PC-9 (cell line): ENCODE results near the gene CACNA1S. TPM values are rescaled to one million over a fixed set of nuclear protein-coding genes. Genes with fewer than 3 reads are reported as not detected.
A peak's percentile ranks its signal among the peaks of the same experiment; 100 is the strongest.

Experiments
- BruUV-seq: library from RNA; stranded (reverse); fragments of 400-500 nt; replicated peaks from 2 replicates; lab custom pipeline; 2021; lab: Mats Ljungman, UMichigan
- CTCF ChIA-PET: fragments of 300-600 bp; sonication (Branson Sonifier 250); formaldehyde crosslinking; loops from one replicate; lab custom pipeline; 2022; ENCODE audit warnings: antibody characterized with exemption; lab: Charles Lee
- POLR2A ChIA-PET: fragments of 300-600 bp; sonication (Branson Sonifier 250); formaldehyde crosslinking; loops from one replicate; lab custom pipeline; 2022; ENCODE audit warnings: antibody characterized with exemption; ENCODE audit not compliant: unreplicated experiment; lab: Charles Lee
- DNase-seq, 2 experiments: peaks; one replicate each; pipeline versions ENCODE4 v3.0.0 to v3.0.0-alpha.2; 2015 to 2022; ENCODE audit warnings: mixed read lengths in 1 of 2
- H2AFZ ChIP-seq: fragments of 200-600 bp; sonication (generic); 2 replicates; pipeline ENCODE4 v1.8.1; 2017; ENCODE audit warnings: antibody characterized with exemption
- H3F3A ChIP-seq: fragments of 200-600 bp; sonication (generic); 2 replicates; pipeline ENCODE4 v1.8.1; 2017; ENCODE audit warnings: antibody characterized with exemption, mild to moderate bottlenecking, low read depth; ENCODE audit not compliant: insufficient read depth
- H3K27ac ChIP-seq: fragments of 200-600 bp; sonication (generic); 2 replicates; pipeline ENCODE4 v1.6.1; 2016; ENCODE audit warnings: mixed run types
- H3K27me3 ChIP-seq: fragments of 200-600 bp; sonication (generic); 2 replicates; pipeline ENCODE4 v1.6.1; 2016; ENCODE audit warnings: low read depth, mixed run types; ENCODE audit not compliant: insufficient read depth
- H3K36me3 ChIP-seq: fragments of 200-600 bp; sonication (generic); 2 replicates; pipeline ENCODE4 v1.6.1; 2016; ENCODE audit warnings: low read depth, mixed run types
- H3K4me1 ChIP-seq: fragments of 200-600 bp; sonication (generic); replicated peaks from 2 replicates; pipeline ENCODE4 v1.6.1; 2016; ENCODE audit warnings: mixed run types; ENCODE audit not compliant: insufficient read depth
- H3K4me2 ChIP-seq: fragments of 200-600 bp; sonication (generic); 2 replicates; pipeline ENCODE4 v1.6.1; 2017; ENCODE audit warnings: mixed run types
- H3K4me3 ChIP-seq: fragments of 200-600 bp; sonication (generic); 2 replicates; pipeline ENCODE4 v1.6.1; 2016; ENCODE audit warnings: mixed run types
- H3K79me2 ChIP-seq: fragments of 200-600 bp; sonication (generic); 2 replicates; pipeline ENCODE4 v1.6.1; 2017; ENCODE audit warnings: low read depth, mixed run types
- H3K9me2 ChIP-seq: fragments of 200-600 bp; sonication (generic); 2 replicates; pipeline ENCODE4 v1.8.1; 2017; ENCODE audit warnings: mild to moderate bottlenecking; ENCODE audit not compliant: insufficient read depth
- H3K9me3 ChIP-seq: fragments of 200-600 bp; sonication (generic); 2 replicates; pipeline ENCODE4 v1.8.1; 2016; ENCODE audit warnings: low read depth; ENCODE audit not compliant: insufficient read depth
- H4K20me1 ChIP-seq: fragments of 200-600 bp; sonication (generic); 2 replicates; pipeline ENCODE4 v1.8.1; 2017; ENCODE audit not compliant: insufficient read depth
- CTCF ChIP-seq: fragments of 200-600 bp; sonication (generic); conservative IDR thresholded peaks from 2 replicates; pipeline ENCODE4 v1.6.1; 2017; ENCODE audit warnings: mixed run types, antibody characterized with exemption, mild to moderate bottlenecking, moderate library complexity
- EZH2 ChIP-seq: fragments of 200-600 bp; sonication (generic); IDR thresholded peaks from 2 replicates; pipeline ENCODE4 v1.8.0; 2017; ENCODE audit warnings: antibody characterized with exemption, low read depth
- intact Hi-C: fragments of 100-400 bp; cut with micrococcal nuclease; formaldehyde crosslinking; loops from one replicate; pipeline ENCODE4 v1.10.0; 2022; ENCODE audit not compliant: unreplicated experiment
- total RNA-seq: library from RNA; stranded (reverse); gene quantifications from 2 replicates; pipeline ENCODE4 v1.2.3, GENCODE V29; 2021

The CACNA1S gene
- total RNA-seq, 1 experiment from 2014 or later, result not detected

GRCh38 chr1:201154389-201155165, 42.4 kb upstream of the CACNA1S start, which contains the start of gene TMEM9:
TMEM9 (minus strand) TSS chr1:201154474; CDS start chr1:201153923, 551 bp downstream.
- DNase-seq, result peak; percentile 80 to 96
- H3K79me2 ChIP-seq, result 0 out of 2 replicates have a peak, but pooled peaks cover 7% of the 10 kb centered on the region
- H3F3A ChIP-seq, result no peaks in the 10 kb centered on the region
- H3K9me2 ChIP-seq, result no peaks in the 10 kb centered on the region
- H2AFZ ChIP-seq, result peak within 1 kb of the TSS; percentile 66
- H4K20me1 ChIP-seq, result no peaks in the 10 kb centered on the region
- intact Hi-C loops, result loop anchor here (2.0 kb wide), 1 partner anchor 30 kb away; no protein-coding TSS in a partner anchor
- peak within 1 kb of the TSS; percentile 75 for H3K4me2 ChIP-seq
- 0 out of 2 replicates have a peak, but pooled peaks cover 5% of the 10 kb centered on the region for H3K36me3 ChIP-seq
- TF ChIP-seq CTCF (no peak), EZH2 (no peak)
- H3K27me3 ChIP-seq, result no peaks in the 10 kb centered on the region
- ChIA-PET CTCF (interaction anchor here (0.6 to 1.0 kb wide), 4 partner anchors 23 to 1126 kb away, joined by 3 to 7 read pairs (median 7); no protein-coding TSS in a partner anchor), POLR2A (interaction anchor here (0.5 to 0.7 kb wide), 2 partner anchors 11 to 517 kb away, joined by 3 to 4 read pairs; no protein-coding TSS in a partner anchor)
- no peak within 1 kb of the TSS for H3K27ac ChIP-seq
- H3K4me3 ChIP-seq, result peak within 1 kb of the TSS; percentile 61
- peaks cover 11% of the 10 kb centered on the region; the same call in 1 of the 2 replicates for H3K4me1 ChIP-seq
- TSS peak; percentile 86 for BruUV-seq
- H3K9me3 ChIP-seq, result no peaks in the 10 kb centered on the region

GRCh38 chr1:201153474-201154388, 41.5 kb upstream of the CACNA1S start:
- no peak for DNase-seq
- H3F3A ChIP-seq, result no peaks in the 10 kb centered on the region
- H3K36me3 ChIP-seq, result 0 out of 2 replicates have a peak, but pooled peaks cover 5% of the 10 kb centered on the region
- no peaks in the 10 kb centered on the region for H3K27me3 ChIP-seq
- H2AFZ ChIP-seq, result peak overlapping the region; percentile 66
- peak overlapping the region; percentile 61 for H3K4me3 ChIP-seq
- 0 out of 2 replicates have a peak, but pooled peaks cover 7% of the 10 kb centered on the region for H3K79me2 ChIP-seq
- H3K9me3 ChIP-seq, result no peaks in the 10 kb centered on the region
- intact Hi-C loops, result loop anchor here (2.0 kb wide), 1 partner anchor 31 kb away; no protein-coding TSS in a partner anchor
- BruUV-seq, result no TSS peak
- H3K9me2 ChIP-seq, result no peaks in the 10 kb centered on the region
- no peak overlapping the region for H3K27ac ChIP-seq
- H4K20me1 ChIP-seq, result no peaks in the 10 kb centered on the region
- ChIA-PET CTCF (interaction anchor here (0.6 to 1.0 kb wide), 3 partner anchors 164 to 1125 kb away, joined by 3 to 7 read pairs (median 7); no protein-coding TSS in a partner anchor), POLR2A (interaction anchor here (0.5 to 0.7 kb wide), 2 partner anchors 11 to 518 kb away, joined by 3 to 4 read pairs; no protein-coding TSS in a partner anchor)
- peak overlapping the region; percentile 75 for H3K4me2 ChIP-seq
- no peak for TF ChIP-seq CTCF
- TF ChIP-seq EZH2, result no peak
- peaks cover 11% of the 10 kb centered on the region; the same call in 1 of the 2 replicates for H3K4me1 ChIP-seq
